ENCODE data around the gene FBXL15.
A peak's percentile ranks its signal among the peaks of the same experiment; 100 is the strongest.

FBXL15 gene

GRCh38 chr10:102412293-102412692 is 8.3 kb upstream of the FBXL15 start:
- Histone ChIP-seq H3K79me2 (ENCODE audit: low read length) (no peaks in the 10 kb centered on the region), H4K20me1 (ENCODE audit: insufficient read depth, low read length) (no peaks in the 10 kb centered on the region), H3K9me3 (replicated peaks; ENCODE audit: insufficient read depth, low read length) (no peaks in the 10 kb centered on the region), H3K4me3 (ENCODE audit: low read length) (no peak overlapping the region), H2AFZ (ENCODE audit: low read length) (no peak overlapping the region), H3F3A (ENCODE audit: insufficient read depth, low read length) (no peaks in the 10 kb centered on the region), H3K27ac (ENCODE audit: low read length) (no peak overlapping the region), H3K9me2 (replicated peaks; ENCODE audit: insufficient read depth, low read length) (no peaks in the 10 kb centered on the region), H3K27me3 (replicated peaks; ENCODE audit: insufficient read depth, low read length) (peaks cover 97% of the 10 kb centered on the region), H3K4me1 (ENCODE audit: low read length) (no peaks in the 10 kb centered on the region), H3K9ac (ENCODE audit: low read length) (no peak overlapping the region), H3K36me3 (replicated peaks; ENCODE audit: insufficient read depth, low read length) (no peaks in the 10 kb centered on the region), H3K4me2 (ENCODE audit: low read depth, low read length) (no peak overlapping the region)
- DNase-seq = no peak
- TF ChIP-seq EZH2phosphoT487 (IDR thresholded peaks at IDR 0.05; ENCODE audit: low read length) = no peak
- TF ChIP-seq EZH2 (optimal IDR thresholded peaks at IDR 0.05; ENCODE audit: low read depth, low read length) = no peak
- no peak for TF ChIP-seq CTCF (IDR thresholded peaks at IDR 0.05; ENCODE audit: low read length)

- TF ChIP-seq EZH2 (optimal IDR thresholded peaks at IDR 0.05; ENCODE audit: low read depth, low read length) (no peak), EZH2phosphoT487 (IDR thresholded peaks at IDR 0.05; ENCODE audit: low read length) (no peak), CTCF (IDR thresholded peaks at IDR 0.05; ENCODE audit: low read length) (no peak)
- Histone ChIP-seq H3K79me2 (ENCODE audit: low read length) (no peaks in the 10 kb centered on the region), H3K27me3 (replicated peaks; ENCODE audit: insufficient read depth, low read length) (peaks cover 93% of the 10 kb centered on the region), H3K9ac (ENCODE audit: low read length) (no peak overlapping the region), H3K9me2 (replicated peaks; ENCODE audit: insufficient read depth, low read length) (no peaks in the 10 kb centered on the region), H4K20me1 (ENCODE audit: insufficient read depth, low read length) (no peaks in the 10 kb centered on the region), H3K27ac (ENCODE audit: low read length) (no peak overlapping the region), H3K36me3 (replicated peaks; ENCODE audit: insufficient read depth, low read length) (no peaks in the 10 kb centered on the region), H3K4me3 (ENCODE audit: low read length) (no peak overlapping the region), H3K9me3 (replicated peaks; ENCODE audit: insufficient read depth, low read length) (no peaks in the 10 kb centered on the region), H2AFZ (ENCODE audit: low read length) (no peak overlapping the region), H3F3A (ENCODE audit: insufficient read depth, low read length) (no peaks in the 10 kb centered on the region), H3K4me1 (ENCODE audit: low read length) (no peaks in the 10 kb centered on the region), H3K4me2 (ENCODE audit: low read depth, low read length) (no peak overlapping the region)
- peak; percentile 43 for DNase-seq
Measured at GRCh38 chr10:102413053-102413705, 7.5 kb upstream of the FBXL15 start.

- H3K27ac ChIP-seq (ENCODE audit: low read length) = no peak overlapping the region
- TF ChIP-seq EZH2phosphoT487 (IDR thresholded peaks at IDR 0.05; ENCODE audit: low read length) = no peak
- TF ChIP-seq EZH2 (optimal IDR thresholded peaks at IDR 0.05; ENCODE audit: low read depth, low read length) = no peak
- TF ChIP-seq CTCF (IDR thresholded peaks at IDR 0.05; ENCODE audit: low read length) = no peak
- no peak for DNase-seq
- no peak overlapping the region for H2AFZ ChIP-seq (ENCODE audit: low read length)
- no peaks in the 10 kb centered on the region for H3K4me1 ChIP-seq (ENCODE audit: low read length)
- H3K36me3 ChIP-seq (replicated peaks; ENCODE audit: insufficient read depth, low read length) = no peaks in the 10 kb centered on the region
- peaks cover 87% of the 10 kb centered on the region for H3K27me3 ChIP-seq (replicated peaks; ENCODE audit: insufficient read depth, low read length)
- H3K4me3 ChIP-seq (ENCODE audit: low read length) = no peak overlapping the region
- H4K20me1 ChIP-seq (ENCODE audit: insufficient read depth, low read length) = no peaks in the 10 kb centered on the region
- H3K9ac ChIP-seq (ENCODE audit: low read length) = no peak overlapping the region
- no peaks in the 10 kb centered on the region for H3F3A ChIP-seq (ENCODE audit: insufficient read depth, low read length)
- H3K9me3 ChIP-seq (replicated peaks; ENCODE audit: insufficient read depth, low read length) = no peaks in the 10 kb centered on the region
- no peaks in the 10 kb centered on the region for H3K9me2 ChIP-seq (replicated peaks; ENCODE audit: insufficient read depth, low read length)
- no peaks in the 10 kb centered on the region for H3K79me2 ChIP-seq (ENCODE audit: low read length)
- H3K4me2 ChIP-seq (ENCODE audit: low read depth, low read length) = no peak overlapping the region
Measured at GRCh38 chr10:102413806-102414561, 6.7 kb upstream of the FBXL15 start.
